Breast epithelium (tissue), 3 donors: ENCODE data around the gene SYAP1.

Experiments
- CTCF ChIP-seq, 3 donors: fragments of 450-650 bp; IDR thresholded peaks; one replicate each; pipeline ENCODE4 v1.5.1; 2016 to 2017; ENCODE audit warnings: antibody characterized with exemption in 3 of 3, mild to moderate bottlenecking in 3 of 3, moderate library complexity in 3 of 3
- POLR2AphosphoS5 ChIP-seq, 3 donors: sonication (generic); formaldehyde crosslinking; IDR thresholded peaks; one replicate each; pipeline ENCODE4 v1.6.1; 2017; ENCODE audit warnings: antibody characterized with exemption in 3 of 3

DNA sequence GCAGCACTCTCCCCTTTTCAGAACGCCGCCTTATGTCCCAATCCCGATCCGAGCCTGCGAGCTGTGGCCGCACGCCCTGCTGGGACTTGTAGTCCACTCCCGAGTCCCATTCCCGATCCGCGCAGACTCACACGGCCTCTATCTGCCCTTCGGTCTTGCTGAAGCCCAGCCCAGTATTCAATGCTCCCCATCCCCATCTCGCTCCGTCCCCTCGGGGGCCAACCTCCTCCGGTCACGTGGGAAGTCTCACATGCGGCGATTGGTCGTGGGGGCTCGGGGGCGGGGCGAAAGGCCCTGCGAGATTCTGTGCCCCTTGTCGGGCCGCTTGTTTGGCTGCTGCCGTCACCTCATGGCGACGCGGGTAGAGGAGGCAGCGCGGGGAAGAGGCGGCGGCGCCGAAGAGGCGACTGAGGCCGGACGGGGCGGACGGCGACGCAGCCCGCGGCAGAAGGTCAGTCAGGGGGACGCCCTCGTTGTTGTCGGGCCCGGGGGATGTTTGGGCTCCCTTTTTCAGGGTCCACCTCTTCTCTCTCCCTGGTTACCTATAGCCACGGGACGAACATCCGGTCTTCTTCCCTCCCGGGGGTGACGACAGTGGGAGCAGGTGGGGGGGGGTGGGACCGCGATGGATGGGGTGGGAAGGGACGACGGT lies 66.9 kb downstream of the SYAP1 start, which contains the start of gene TXLNG:
- TF ChIP-seq POLR2AphosphoS5 (IDR thresholded peaks at IDR 0.05) (peak; percentile 87 to 92 (median 92)), CTCF (IDR thresholded peaks at IDR 0.05) (no peak)
